Activated naive CD4-positive, alpha-beta T cell treated with anti-CD3 and anti-CD28 coated beads, Interleukin-2, amount 10 ng/mL, durations not matched to agents 7 days and 5 days (primary cell): ENCODE measurements around the gene GRID1.

ENCODE experiments used
- CTCF ChIA-PET: fragments of 350-600 bp; sonication (Branson Sonifier 250); formaldehyde crosslinking; loops from one replicate; lab custom pipeline; 2021; ENCODE audit warnings: antibody characterized with exemption; lab: Charles Lee
- DNase-seq: peaks from one replicate; pipeline ENCODE4 v3.0.0-alpha.2; 2020
- H3K27ac Mint-ChIP-seq: one replicate; pipeline ENCODE4 v1.8.0; 2021; ENCODE audit warnings: mild to moderate bottlenecking, moderate library complexity, mixed read lengths
- H3K27me3 Mint-ChIP-seq: one replicate; pipeline ENCODE4 v1.8.0; 2021; ENCODE audit warnings: mild to moderate bottlenecking, mixed read lengths
- H3K36me3 Mint-ChIP-seq: one replicate; pipeline ENCODE4 v1.8.0; 2021; ENCODE audit warnings: mixed read lengths
- H3K4me1 Mint-ChIP-seq: one replicate; pipeline ENCODE4 v1.8.0; 2021; ENCODE audit warnings: mixed read lengths
- H3K4me3 Mint-ChIP-seq: one replicate; pipeline ENCODE4 v1.8.0; 2021; ENCODE audit warnings: mild to moderate bottlenecking, moderate library complexity, mixed read lengths
- H3K9me3 Mint-ChIP-seq: one replicate; pipeline ENCODE4 v1.8.0; 2021; ENCODE audit warnings: mixed read lengths

GRID1 gene

GRCh38 chr10:86304436-86304835 lies 62.2 kb downstream of the GRID1 start:
- CTCF ChIA-PET: no interaction called here
- H3K27me3 Mint-ChIP-seq: peaks cover 18% of the 10 kb centered on the region
- DNase-seq: no peak
- no peak overlapping the region for H3K27ac Mint-ChIP-seq
- no peaks in the 10 kb centered on the region for H3K9me3 Mint-ChIP-seq
- no peak overlapping the region for H3K4me3 Mint-ChIP-seq
- H3K4me1 Mint-ChIP-seq: no peaks in the 10 kb centered on the region
- H3K36me3 Mint-ChIP-seq: no peaks in the 10 kb centered on the region

- CTCF ChIA-PET: no interaction called here
- H3K36me3 Mint-ChIP-seq: no peaks in the 10 kb centered on the region
Observed at GRCh38 chr10:86303626-86304025, 63.0 kb downstream of the GRID1 start.

GRCh38 chr10:86301971-86302370 lies 64.6 kb downstream of the GRID1 start:
- Mint-ChIP-seq H3K36me3 (no peaks in the 10 kb centered on the region), H3K4me1 (no peaks in the 10 kb centered on the region), H3K27me3 (peaks cover 14% of the 10 kb centered on the region), H3K4me3 (no peak overlapping the region), H3K9me3 (no peaks in the 10 kb centered on the region), H3K27ac (no peak overlapping the region)
- DNase-seq: no peak
- CTCF ChIA-PET: no interaction called here

More at GRCh38 chr10:86303626-86304025, 63.0 kb downstream of the GRID1 start:
- peaks cover 18% of the 10 kb centered on the region for H3K27me3 Mint-ChIP-seq
- no peak for DNase-seq
- no peak overlapping the region for H3K4me3 Mint-ChIP-seq
- no peaks in the 10 kb centered on the region for H3K4me1 Mint-ChIP-seq
- H3K9me3 Mint-ChIP-seq: no peaks in the 10 kb centered on the region
- H3K27ac Mint-ChIP-seq: no peak overlapping the region

- peaks cover 14% of the 10 kb centered on the region for H3K27me3 Mint-ChIP-seq
- no peak for DNase-seq
- H3K27ac Mint-ChIP-seq: no peak overlapping the region
- H3K36me3 Mint-ChIP-seq: no peaks in the 10 kb centered on the region
- no peaks in the 10 kb centered on the region for H3K9me3 Mint-ChIP-seq
- H3K4me1 Mint-ChIP-seq: no peaks in the 10 kb centered on the region
- H3K4me3 Mint-ChIP-seq: no peak overlapping the region
- CTCF ChIA-PET: no interaction called here
Observed at GRCh38 chr10:86300931-86301830, 65.4 kb downstream of the GRID1 start.

- no peaks in the 10 kb centered on the region for H3K36me3 Mint-ChIP-seq
- no peak for DNase-seq
- CTCF ChIA-PET: no interaction called here
- H3K4me1 Mint-ChIP-seq: no peaks in the 10 kb centered on the region
- no peak overlapping the region for H3K27ac Mint-ChIP-seq
- H3K27me3 Mint-ChIP-seq: peaks cover 14% of the 10 kb centered on the region
- no peaks in the 10 kb centered on the region for H3K9me3 Mint-ChIP-seq
- H3K4me3 Mint-ChIP-seq: no peak overlapping the region
Observed at GRCh38 chr10:86300399-86300925, 66.1 kb downstream of the GRID1 start.

GRCh38 chr10:86299562-86299961 lies 67.0 kb downstream of the GRID1 start:
- CTCF ChIA-PET: no interaction called here
- Mint-ChIP-seq H3K4me1 (no peaks in the 10 kb centered on the region), H3K36me3 (no peaks in the 10 kb centered on the region), H3K4me3 (no peak overlapping the region), H3K27me3 (peaks cover 18% of the 10 kb centered on the region), H3K9me3 (no peaks in the 10 kb centered on the region), H3K27ac (no peak overlapping the region)
- DNase-seq: no peak

- Mint-ChIP-seq H3K4me3 (no peak overlapping the region), H3K36me3 (no peaks in the 10 kb centered on the region), H3K27ac (no peak overlapping the region), H3K4me1 (no peaks in the 10 kb centered on the region), H3K27me3 (peaks cover 9% of the 10 kb centered on the region), H3K9me3 (no peaks in the 10 kb centered on the region)
- no peak for DNase-seq
- CTCF ChIA-PET: no interaction called here
Observed at GRCh38 chr10:86298501-86299001, 68.0 kb downstream of the GRID1 start.

- Mint-ChIP-seq H3K36me3 (no peaks in the 10 kb centered on the region), H3K4me1 (no peaks in the 10 kb centered on the region), H3K4me3 (no peak overlapping the region), H3K27me3 (peaks cover 7% of the 10 kb centered on the region), H3K27ac (no peak overlapping the region), H3K9me3 (no peaks in the 10 kb centered on the region)
- DNase-seq: no peak
- CTCF ChIA-PET: no interaction called here
Observed at GRCh38 chr10:86295791-86296190, 70.8 kb downstream of the GRID1 start.

- DNase-seq: no peak
- Mint-ChIP-seq H3K9me3 (no peaks in the 10 kb centered on the region), H3K4me1 (no peaks in the 10 kb centered on the region), H3K36me3 (no peaks in the 10 kb centered on the region), H3K4me3 (no peak overlapping the region), H3K27ac (no peak overlapping the region), H3K27me3 (peaks cover 4% of the 10 kb centered on the region)
- CTCF ChIA-PET: no interaction called here
Observed at GRCh38 chr10:86295351-86295750, 71.2 kb downstream of the GRID1 start.

- no peak for DNase-seq
Observed at GRCh38 chr10:86294346-86295265, 72.0 kb downstream of the GRID1 start.

GRCh38 chr10:86293396-86293791 lies 73.2 kb downstream of the GRID1 start:
- no peaks in the 10 kb centered on the region for H3K9me3 Mint-ChIP-seq
- DNase-seq: no peak
- no peak overlapping the region for H3K4me3 Mint-ChIP-seq
- peaks cover 4% of the 10 kb centered on the region for H3K27me3 Mint-ChIP-seq
- CTCF ChIA-PET: no interaction called here
- no peaks in the 10 kb centered on the region for H3K4me1 Mint-ChIP-seq
- no peak overlapping the region for H3K27ac Mint-ChIP-seq
- no peaks in the 10 kb centered on the region for H3K36me3 Mint-ChIP-seq

More at GRCh38 chr10:86294346-86295265, 72.0 kb downstream of the GRID1 start:
- peaks cover 4% of the 10 kb centered on the region for H3K27me3 Mint-ChIP-seq
- H3K4me3 Mint-ChIP-seq: no peak overlapping the region
- H3K27ac Mint-ChIP-seq: no peak overlapping the region
- H3K9me3 Mint-ChIP-seq: no peaks in the 10 kb centered on the region
- no peaks in the 10 kb centered on the region for H3K36me3 Mint-ChIP-seq
- H3K4me1 Mint-ChIP-seq: no peaks in the 10 kb centered on the region
- CTCF ChIA-PET: interaction anchor here (0.5 kb wide), 1 partner anchor 194 kb away, joined by 3 read pairs; no protein-coding TSS in a partner anchor

- Mint-ChIP-seq H3K4me1 (no peaks in the 10 kb centered on the region), H3K27ac (no peak overlapping the region), H3K27me3 (peaks cover 4% of the 10 kb centered on the region), H3K4me3 (no peak overlapping the region), H3K9me3 (no peaks in the 10 kb centered on the region), H3K36me3 (no peaks in the 10 kb centered on the region)
- no peak for DNase-seq
- CTCF ChIA-PET: no interaction called here
Observed at GRCh38 chr10:86292462-86293395, 73.9 kb downstream of the GRID1 start.

GRCh38 chr10:86291616-86292340 lies 74.8 kb downstream of the GRID1 start:
- Mint-ChIP-seq H3K4me1 (no peaks in the 10 kb centered on the region), H3K27ac (no peak overlapping the region), H3K27me3 (peaks cover 4% of the 10 kb centered on the region), H3K36me3 (no peaks in the 10 kb centered on the region), H3K4me3 (no peak overlapping the region), H3K9me3 (no peaks in the 10 kb centered on the region)
- DNase-seq: no peak
- CTCF ChIA-PET: no interaction called here
